ENCODE measurements around the gene ETV4. TPM values are rescaled to one million over a fixed set of nuclear protein-coding genes. Genes with fewer than 3 reads are reported as not detected.
A peak's percentile ranks its signal among the peaks of the same experiment; 100 is the strongest.
"Not testable (repeated sequence)": the region's sequence is repeated elsewhere in the genome, so short reads cannot be mapped to it uniquely, and the experiment has no call there.

Gene ETV4
- total RNA-seq, 4 donors from 2014 or later, result 1.1 to 9.0 (median 5.3) TPM

- TF ChIP-seq POLR2A (IDR thresholded peaks at IDR 0.05), result no peak
- TF ChIP-seq CTCF (IDR thresholded peaks at IDR 0.05), result no peak
- WGBS, 2 donors, result 88% methylated on average over 6 of the region's 6 CpGs
- intact Hi-C loops (cut with DNase I), result no loop called here
These were observed 29.0 kb downstream of the ETV4 start for GRCh38 chr17:43517161-43517560.

GRCh38 chr17:43515656-43516055 is 30.5 kb downstream of the ETV4 start:
- Histone ChIP-seq H3K9me3 (no peaks in the 10 kb centered on the region), H3K4me1 (no peaks in the 10 kb centered on the region), H3K36me3 (peaks cover 47 to 56% of the 10 kb centered on the region in 2 donors), H3K27ac (no peak overlapping the region), H3K4me3 (replicated peaks in 1 of 3) (no peak overlapping the region), H3K27me3 (no peaks in the 10 kb centered on the region)
- intact Hi-C loops (cut with DNase I), result no loop called here
- DNase-seq, result no peak
- WGBS, 2 donors, result 80 to 100% methylated on average over 1 of the region's 1 CpG
- no peak for TF ChIP-seq POLR2A (IDR thresholded peaks at IDR 0.05)
- TF ChIP-seq CTCF (IDR thresholded peaks at IDR 0.05), result no peak

More at GRCh38 chr17:43517161-43517560, 29.0 kb downstream of the ETV4 start:
- DNase-seq, result no peak
- no peak overlapping the region for H3K4me3 ChIP-seq (replicated peaks in 1 of 3)
- no peak overlapping the region for H3K27ac ChIP-seq
- H3K9me3 ChIP-seq, result no peaks in the 10 kb centered on the region
- no peaks in the 10 kb centered on the region for H3K4me1 ChIP-seq
- no peaks in the 10 kb centered on the region for H3K27me3 ChIP-seq
- H3K36me3 ChIP-seq, result peaks cover 56 to 70% of the 10 kb centered on the region in 2 donors

- H3K27ac ChIP-seq; H3K4me3 ChIP-seq (replicated peaks in 1 of 3); H3K4me1 ChIP-seq; intact Hi-C loops (cut with DNase I); H3K9me3 ChIP-seq; H3K27me3 ChIP-seq; DNase-seq: not testable (repeated sequence)
- peaks cover 52 to 60% of the 10 kb centered on the region in 2 donors for H3K36me3 ChIP-seq
- 94 to 99% methylated on average over 3 of the region's 3 CpGs for WGBS, 2 donors
These were observed 34.9 kb downstream of the ETV4 start for GRCh38 chr17:43511199-43511598.

- H3K4me3 ChIP-seq (replicated peaks in 1 of 3); intact Hi-C loops (cut with DNase I); DNase-seq; H3K9me3 ChIP-seq; H3K27me3 ChIP-seq; H3K4me1 ChIP-seq; H3K27ac ChIP-seq: not testable (repeated sequence)
- peaks cover 63 to 75% of the 10 kb centered on the region in 2 donors for H3K36me3 ChIP-seq
- WGBS, 2 donors, result 92 to 95% methylated on average over 7 of the region's 7 CpGs
These were observed 36.7 kb downstream of the ETV4 start for GRCh38 chr17:43509440-43509839.

- no peaks in the 10 kb centered on the region for H3K27me3 ChIP-seq
- peaks cover 45 to 47% of the 10 kb centered on the region in 2 donors for H3K36me3 ChIP-seq
- peaks cover 0 to 2% of the 10 kb centered on the region in 2 donors for H3K4me1 ChIP-seq
- 90% methylated on average over 5 of the region's 5 CpGs for WGBS, 2 donors
- no peaks in the 10 kb centered on the region for H3K9me3 ChIP-seq
- intact Hi-C loops (cut with DNase I), result no loop called here
- H3K4me3 ChIP-seq (replicated peaks in 1 of 3), result no peak overlapping the region
- TF ChIP-seq CTCF (IDR thresholded peaks at IDR 0.05), result no peak
- no peak for TF ChIP-seq POLR2A (IDR thresholded peaks at IDR 0.05)
- no peak for DNase-seq
- H3K27ac ChIP-seq, result no peak overlapping the region
These were observed 55.5 kb downstream of the ETV4 start for GRCh38 chr17:43490621-43491020.

GRCh38 chr17:43483674-43484551 is 62.2 kb downstream of the ETV4 start, which contains the start of gene DHX8:
Gene DHX8 (plus strand): TSS chr17:43483975. CDS start chr17:43484038, 63 bp downstream.
- H3K27me3 ChIP-seq, result no peaks in the 10 kb centered on the region
- WGBS, 2 donors, result 1% methylated on average over 44 to 48 of the region's 51 CpGs
- DNase-seq, result peak; percentile 98
- H3K4me3 ChIP-seq (replicated peaks in 1 of 3), result peak within 1 kb of the TSS; percentile 47 to 82 (median 77)
- H3K27ac ChIP-seq, result peak within 1 kb of the TSS; percentile 61 to 86 (median 75)
- intact Hi-C loops (cut with DNase I), result loop anchor here (2.0 kb wide), 1 partner anchor 89 kb away; no protein-coding TSS in a partner anchor
- peak in 1 of 2 donors; percentile 80 for TF ChIP-seq POLR2A (IDR thresholded peaks at IDR 0.05)
- peak; percentile 99 to 100 (median 100) for TF ChIP-seq CTCF (IDR thresholded peaks at IDR 0.05)
- no peaks in the 10 kb centered on the region for H3K9me3 ChIP-seq
- peaks cover 24 to 30% of the 10 kb centered on the region in 2 donors for H3K4me1 ChIP-seq
- no peaks in the 10 kb centered on the region for H3K36me3 ChIP-seq

Measured in thyroid gland (tissue), 4 donors.